ENCODE results near the gene USP30. TPM values are rescaled to one million over a fixed set of nuclear protein-coding genes. Genes with fewer than 3 reads are reported as not detected.

USP30 gene
- total and polyA plus RNA-seq, 10 of the 15 experiments (the other 5 are each of a cell fraction or from before 2014, with no cell fraction given), result 2.1 to 16.2 (median 6.4) TPM

DNA sequence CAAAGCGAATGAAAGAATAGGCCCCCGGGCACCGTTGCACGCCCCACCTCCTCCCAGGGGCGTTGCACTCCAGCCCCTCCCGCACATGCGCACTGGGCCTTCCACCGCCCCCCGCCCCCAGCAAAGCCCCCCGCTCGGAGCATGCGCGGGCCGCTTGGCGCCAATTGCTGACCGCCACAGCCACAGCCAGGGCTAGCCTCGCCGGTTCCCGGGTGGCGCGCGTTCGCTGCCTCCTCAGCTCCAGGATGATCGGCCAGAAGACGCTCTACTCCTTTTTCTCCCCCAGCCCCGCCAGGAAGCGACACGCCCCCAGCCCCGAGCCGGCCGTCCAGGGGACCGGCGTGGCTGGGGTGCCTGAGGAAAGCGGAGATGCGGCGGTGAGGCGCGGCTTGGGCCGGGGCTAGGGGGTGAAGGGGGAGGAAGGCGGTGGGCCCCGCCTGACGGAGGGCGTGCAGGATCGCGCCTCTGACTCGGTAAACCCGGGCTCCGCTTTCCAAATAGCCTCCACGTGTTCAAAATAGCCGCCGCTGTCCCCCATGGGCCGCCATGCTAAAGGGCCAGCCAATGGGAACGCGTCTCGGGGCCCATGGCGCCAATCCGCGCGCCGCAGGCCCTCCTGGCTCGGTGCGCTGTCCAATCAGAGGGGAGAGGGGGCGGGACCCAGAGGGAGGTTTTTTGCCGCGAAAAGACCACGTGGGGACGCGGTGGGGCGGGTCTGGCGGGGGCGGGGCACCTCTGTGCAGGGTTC, 45.2 kb downstream of the USP30 start, which contains the start of gene UNG (continued):
- TF ChIP-seq, protein P1, sequence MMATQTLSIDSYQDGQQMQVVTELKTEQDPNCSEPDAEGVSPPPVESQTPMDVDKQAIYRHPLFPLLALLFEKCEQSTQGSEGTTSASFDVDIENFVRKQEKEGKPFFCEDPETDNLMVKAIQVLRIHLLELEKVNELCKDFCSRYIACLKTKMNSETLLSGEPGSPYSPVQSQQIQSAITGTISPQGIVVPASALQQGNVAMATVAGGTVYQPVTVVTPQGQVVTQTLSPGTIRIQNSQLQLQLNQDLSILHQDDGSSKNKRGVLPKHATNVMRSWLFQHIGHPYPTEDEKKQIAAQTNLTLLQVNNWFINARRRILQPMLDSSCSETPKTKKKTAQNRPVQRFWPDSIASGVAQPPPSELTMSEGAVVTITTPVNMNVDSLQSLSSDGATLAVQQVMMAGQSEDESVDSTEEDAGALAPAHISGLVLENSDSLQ (IDR thresholded peaks at IDR 0.05), result peak; percentile 38; the same call in 1 of the 2 replicates
- TF ChIP-seq, protein P2, sequence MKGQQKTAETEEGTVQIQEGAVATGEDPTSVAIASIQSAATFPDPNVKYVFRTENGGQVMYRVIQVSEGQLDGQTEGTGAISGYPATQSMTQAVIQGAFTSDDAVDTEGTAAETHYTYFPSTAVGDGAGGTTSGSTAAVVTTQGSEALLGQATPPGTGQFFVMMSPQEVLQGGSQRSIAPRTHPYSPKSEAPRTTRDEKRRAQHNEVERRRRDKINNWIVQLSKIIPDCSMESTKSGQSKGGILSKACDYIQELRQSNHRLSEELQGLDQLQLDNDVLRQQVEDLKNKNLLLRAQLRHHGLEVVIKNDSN (IDR thresholded peaks at IDR 0.05; ENCODE audit: borderline replicate concordance, extremely low read length, insufficient read depth, low read depth, low read length), result peak; percentile 73
- peak; percentile 85 for TF ChIP-seq NFYA (IDR thresholded peaks at IDR 0.05; ENCODE audit: borderline replicate concordance, low read depth, low read length)
- TF ChIP-seq CHD2 (IDR thresholded peaks at IDR 0.05; ENCODE audit: borderline replicate concordance, low read depth, low read length), result peak; percentile 96
- TF ChIP-seq, protein P3, sequence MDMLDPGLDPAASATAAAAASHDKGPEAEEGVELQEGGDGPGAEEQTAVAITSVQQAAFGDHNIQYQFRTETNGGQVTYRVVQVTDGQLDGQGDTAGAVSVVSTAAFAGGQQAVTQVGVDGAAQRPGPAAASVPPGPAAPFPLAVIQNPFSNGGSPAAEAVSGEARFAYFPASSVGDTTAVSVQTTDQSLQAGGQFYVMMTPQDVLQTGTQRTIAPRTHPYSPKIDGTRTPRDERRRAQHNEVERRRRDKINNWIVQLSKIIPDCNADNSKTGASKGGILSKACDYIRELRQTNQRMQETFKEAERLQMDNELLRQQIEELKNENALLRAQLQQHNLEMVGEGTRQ (IDR thresholded peaks at IDR 0.05; ENCODE audit: borderline replicate concordance, low read depth, low read length), result peak; percentile 33
- TF ChIP-seq SP1 (IDR thresholded peaks at IDR 0.05; ENCODE audit: low read depth, low read length), result peak; percentile 98
- peak; percentile 99 for TF ChIP-seq NFYB (IDR thresholded peaks at IDR 0.05; ENCODE audit: insufficient read depth, low read depth, low read length)
- TF ChIP-seq, protein P4, sequence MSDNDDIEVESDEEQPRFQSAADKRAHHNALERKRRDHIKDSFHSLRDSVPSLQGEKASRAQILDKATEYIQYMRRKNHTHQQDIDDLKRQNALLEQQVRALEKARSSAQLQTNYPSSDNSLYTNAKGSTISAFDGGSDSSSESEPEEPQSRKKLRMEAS (IDR thresholded peaks at IDR 0.05; ENCODE audit: low read depth, low read length), result peak; percentile 89
- TF ChIP-seq, protein P5, sequence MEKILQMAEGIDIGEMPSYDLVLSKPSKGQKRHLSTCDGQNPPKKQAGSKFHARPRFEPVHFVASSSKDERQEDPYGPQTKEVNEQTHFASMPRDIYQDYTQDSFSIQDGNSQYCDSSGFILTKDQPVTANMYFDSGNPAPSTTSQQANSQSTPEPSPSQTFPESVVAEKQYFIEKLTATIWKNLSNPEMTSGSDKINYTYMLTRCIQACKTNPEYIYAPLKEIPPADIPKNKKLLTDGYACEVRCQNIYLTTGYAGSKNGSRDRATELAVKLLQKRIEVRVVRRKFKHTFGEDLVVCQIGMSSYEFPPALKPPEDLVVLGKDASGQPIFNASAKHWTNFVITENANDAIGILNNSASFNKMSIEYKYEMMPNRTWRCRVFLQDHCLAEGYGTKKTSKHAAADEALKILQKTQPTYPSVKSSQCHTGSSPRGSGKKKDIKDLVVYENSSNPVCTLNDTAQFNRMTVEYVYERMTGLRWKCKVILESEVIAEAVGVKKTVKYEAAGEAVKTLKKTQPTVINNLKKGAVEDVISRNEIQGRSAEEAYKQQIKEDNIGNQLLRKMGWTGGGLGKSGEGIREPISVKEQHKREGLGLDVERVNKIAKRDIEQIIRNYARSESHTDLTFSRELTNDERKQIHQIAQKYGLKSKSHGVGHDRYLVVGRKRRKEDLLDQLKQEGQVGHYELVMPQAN (conservative IDR thresholded peaks at IDR 0.05), result peak; percentile 100
- TF ChIP-seq DPF2 (IDR thresholded peaks at IDR 0.05), result no peak
- TF ChIP-seq RELA (IDR thresholded peaks at IDR 0.05; ENCODE audit: borderline replicate concordance, partially characterized antibody), result no peak
- TF ChIP-seq POLR2A (IDR thresholded peaks at IDR 0.05; ENCODE audit: low read depth, low read length), result peak; percentile 67; the same call in 1 of the 2 replicates
- TF ChIP-seq CBX5 (IDR thresholded peaks at IDR 0.05; ENCODE audit: low read depth), result no peak
- no peak for TF ChIP-seq ZBED1 (IDR thresholded peaks at IDR 0.05; ENCODE audit: borderline replicate concordance)

Data from GM12878 (cell line).